Astrocyte (in vitro differentiated cells and primary cell): ENCODE results near the gene CRTC1. TPM values are rescaled to one million over a fixed set of nuclear protein-coding genes. Genes with fewer than 3 reads are reported as not detected.
A peak's percentile ranks its signal among the peaks of the same experiment; 100 is the strongest.

ENCODE experiments used
- DNase-seq: peaks from one replicate; pipeline ENCODE4 v3.0.0-alpha.2; 2010; ENCODE audit warnings: low read depth
- FAIRE-seq: peaks from 2 replicates; lab custom pipeline; 2011; peaks lifted over from hg19 to GRCh38; lab: Jason Lieb, UNC
- H2AFZ ChIP-seq: 2 replicates; pipeline ENCODE4 v1.6.0; 2012; ENCODE audit warnings: low read depth, low read length, inconsistent platforms
- H3K27ac ChIP-seq: 2 replicates; pipeline ENCODE4 v1.5.1; 2011; ENCODE audit warnings: low read depth, low read length, inconsistent platforms
- H3K27me3 ChIP-seq: 2 replicates; pipeline ENCODE4 v1.6.0; 2011; ENCODE audit warnings: low read length, inconsistent platforms; ENCODE audit not compliant: insufficient read depth
- H3K36me3 ChIP-seq: 2 replicates; pipeline ENCODE4 v1.5.1; 2011; ENCODE audit warnings: low read length, inconsistent platforms; ENCODE audit not compliant: insufficient read depth
- H3K4me1 ChIP-seq: 2 replicates; pipeline ENCODE4 v1.5.1; 2011; ENCODE audit warnings: low read length, inconsistent platforms; ENCODE audit not compliant: insufficient read depth
- H3K4me2 ChIP-seq: 2 replicates; pipeline ENCODE4 v1.6.0; 2012; ENCODE audit warnings: low read length, inconsistent platforms
- H3K4me3 ChIP-seq: 2 replicates; pipeline ENCODE4 v1.5.1; 2011; ENCODE audit warnings: low read depth, mild to moderate bottlenecking, low read length, inconsistent platforms; ENCODE audit not compliant: insufficient read depth
- H3K79me2 ChIP-seq: 2 replicates; pipeline ENCODE4 v1.6.0; 2012; ENCODE audit warnings: mild to moderate bottlenecking, low read length, inconsistent platforms; ENCODE audit not compliant: insufficient read depth
- H3K9ac ChIP-seq: 2 replicates; pipeline ENCODE4 v1.6.0; 2012; ENCODE audit warnings: mild to moderate bottlenecking, low read length, inconsistent platforms
- H3K9me3 ChIP-seq: 2 replicates; pipeline ENCODE4 v1.5.1; 2012; ENCODE audit warnings: low read depth, mild to moderate bottlenecking, low read length, inconsistent platforms; ENCODE audit not compliant: insufficient read depth
- H4K20me1 ChIP-seq: 2 replicates; pipeline ENCODE4 v1.6.0; 2012; ENCODE audit warnings: low read length, inconsistent platforms; ENCODE audit not compliant: insufficient read depth
- H3K27ac Mint-ChIP-seq: one replicate; pipeline ENCODE4 v1.8.0; 2021; ENCODE audit warnings: mild to moderate bottlenecking, mixed read lengths; ENCODE audit not compliant: unreplicated experiment
- H3K27me3 Mint-ChIP-seq: one replicate; pipeline ENCODE4 v1.8.0; 2021; ENCODE audit warnings: low read depth, mixed read lengths; ENCODE audit not compliant: unreplicated experiment
- H3K36me3 Mint-ChIP-seq: one replicate; pipeline ENCODE4 v1.8.0; 2021; ENCODE audit warnings: low read depth, mixed read lengths; ENCODE audit not compliant: unreplicated experiment
- H3K4me1 Mint-ChIP-seq: one replicate; pipeline ENCODE4 v1.8.0; 2021; ENCODE audit warnings: low read depth, mixed read lengths; ENCODE audit not compliant: unreplicated experiment
- H3K4me3 Mint-ChIP-seq: one replicate; pipeline ENCODE4 v1.8.0; 2021; ENCODE audit warnings: mild to moderate bottlenecking, moderate library complexity, mixed read lengths; ENCODE audit not compliant: unreplicated experiment
- H3K9me3 Mint-ChIP-seq: one replicate; pipeline ENCODE4 v1.8.0; 2021; ENCODE audit warnings: mild to moderate bottlenecking, mixed read lengths; ENCODE audit not compliant: unreplicated experiment
- CTCF ChIP-seq: IDR thresholded peaks from 2 replicates; pipeline ENCODE4 v1.5.1; 2011; ENCODE audit warnings: low read depth, mild to moderate bottlenecking, inconsistent platforms, low read length, moderate library complexity; ENCODE audit not compliant: insufficient read depth
- EZH2 ChIP-seq: IDR thresholded peaks from 2 replicates; pipeline ENCODE4 v1.6.1; 2012; ENCODE audit warnings: mild to moderate bottlenecking, low read length, inconsistent platforms; ENCODE audit not compliant: insufficient read depth
- total RNA-seq: library from RNA; stranded (reverse); gene quantifications from 2 replicates; pipeline ENCODE4 v1.2.1, GENCODE V29; 2021

Gene CRTC1
- total RNA-seq, 1 donor from 2014 or later, result 8.4 TPM

- Histone ChIP-seq H3K4me2 (peak overlapping the region; percentile 74), H4K20me1 (peaks cover 33% of the 10 kb centered on the region), H3K27ac (no peak overlapping the region), H3K79me2 (no peaks in the 10 kb centered on the region), H3K27me3 (peaks cover 6% of the 10 kb centered on the region), H3K4me3 (no peak overlapping the region), H3K9me3 (no peaks in the 10 kb centered on the region), H3K36me3 (no peaks in the 10 kb centered on the region), H3K9ac (no peak overlapping the region), H2AFZ (no peak overlapping the region), H3K4me1 (peaks cover 14% of the 10 kb centered on the region)
- no peak for TF ChIP-seq CTCF
- TF ChIP-seq EZH2, result no peak
- Mint-ChIP-seq H3K27me3 (peaks cover 27% of the 10 kb centered on the region), H3K4me3 (no peak overlapping the region), H3K4me1 (no peaks in the 10 kb centered on the region), H3K27ac (no peak overlapping the region), H3K9me3 (no peaks in the 10 kb centered on the region), H3K36me3 (no peaks in the 10 kb centered on the region)
- no peak for FAIRE-seq
- no peak for DNase-seq
Observed at GRCh38 chr19:18777301-18778075, 94.0 kb downstream of the CRTC1 start.

GRCh38 chr19:18778076-18778389 is 94.6 kb downstream of the CRTC1 start:
- H3K79me2 ChIP-seq, result no peaks in the 10 kb centered on the region
- H3K4me1 ChIP-seq, result peaks cover 14% of the 10 kb centered on the region
- no peaks in the 10 kb centered on the region for H3K36me3 ChIP-seq
- no peak for FAIRE-seq
- H3K9ac ChIP-seq, result no peak overlapping the region
- peaks cover 32% of the 10 kb centered on the region for H4K20me1 ChIP-seq
- peaks cover 6% of the 10 kb centered on the region for H3K27me3 ChIP-seq
- peaks cover 24% of the 10 kb centered on the region for H3K27me3 Mint-ChIP-seq
- no peaks in the 10 kb centered on the region for H3K9me3 ChIP-seq
- no peaks in the 10 kb centered on the region for H3K36me3 Mint-ChIP-seq
- H3K27ac ChIP-seq, result no peak overlapping the region
- H3K9me3 Mint-ChIP-seq, result no peaks in the 10 kb centered on the region
- no peak overlapping the region for H2AFZ ChIP-seq
- no peak overlapping the region for H3K4me3 ChIP-seq
- no peak for DNase-seq
- TF ChIP-seq EZH2 (no peak), CTCF (no peak)
- no peak overlapping the region for H3K4me3 Mint-ChIP-seq
- peak overlapping the region; percentile 10 for H3K4me2 ChIP-seq
- H3K27ac Mint-ChIP-seq, result no peak overlapping the region
- H3K4me1 Mint-ChIP-seq, result no peaks in the 10 kb centered on the region

GRCh38 chr19:18778826-18779495 is 95.5 kb downstream of the CRTC1 start:
- H3K27me3 Mint-ChIP-seq, result peaks cover 19% of the 10 kb centered on the region
- H3K9me3 Mint-ChIP-seq, result no peaks in the 10 kb centered on the region
- H3K4me1 Mint-ChIP-seq, result no peaks in the 10 kb centered on the region
- Histone ChIP-seq H2AFZ (no peak overlapping the region), H3K79me2 (no peaks in the 10 kb centered on the region), H3K9ac (no peak overlapping the region), H3K27ac (no peak overlapping the region), H3K4me2 (no peak overlapping the region), H3K27me3 (peaks cover 6% of the 10 kb centered on the region), H3K4me1 (peaks cover 14% of the 10 kb centered on the region), H3K4me3 (no peak overlapping the region), H3K36me3 (no peaks in the 10 kb centered on the region), H4K20me1 (peaks cover 24% of the 10 kb centered on the region), H3K9me3 (no peaks in the 10 kb centered on the region)
- no peak for DNase-seq
- H3K36me3 Mint-ChIP-seq, result no peaks in the 10 kb centered on the region
- H3K4me3 Mint-ChIP-seq, result no peak overlapping the region
- no peak overlapping the region for H3K27ac Mint-ChIP-seq
- TF ChIP-seq EZH2 (peak; percentile 15), CTCF (no peak)
- FAIRE-seq, result no peak
